GM12878 (cell line): Measurements from ENCODE around the gene HS6ST1.

Source experiments
- CBX3 ChIP-seq: fragments of 200-600 bp; sonication (generic); IDR thresholded peaks from 2 replicates; pipeline ENCODE4 v1.6.1; 2016; ENCODE audit warnings: low read depth, borderline replicate concordance
- CEBPZ ChIP-seq: fragments of 150-350 bp; IDR thresholded peaks from 2 replicates; pipeline ENCODE4 v1.6.1; 2016; ENCODE audit warnings: low read depth, low read length
- CTCF ChIP-seq, 3 experiments: IDR thresholded peaks in 2 of 3; conservative IDR thresholded peaks in 1 of 3; 2 replicates each; pipeline ENCODE4 v1.5.1; 2011; ENCODE audit warnings: low read depth in 3 of 3, low read length in 3 of 3, mild to moderate bottlenecking in 3 of 3, control low read depth in 2 of 3, moderate library complexity in 2 of 3, inconsistent platforms in 1 of 3, mixed read lengths in 1 of 3; ENCODE audit not compliant: control insufficient read depth in 2 of 3, insufficient read depth in 1 of 3; ENCODE audit errors: extremely low read depth in 1 of 3
- HDAC2 ChIP-seq: fragments of 200-600 bp; sonication (generic); IDR thresholded peaks from 2 replicates; pipeline ENCODE4 v1.6.1; 2017
- JUND ChIP-seq: IDR thresholded peaks from 2 replicates; pipeline ENCODE4 v1.6.1; 2012; ENCODE audit warnings: low read depth, mild to moderate bottlenecking, low read length, improper control_type of control experiment, moderate library complexity
- KLF5 ChIP-seq: fragments of 450-650 bp; IDR thresholded peaks from 2 replicates; pipeline ENCODE4 v1.6.1; 2014; ENCODE audit warnings: mild to moderate bottlenecking; ENCODE audit not compliant: partially characterized antibody
- NFIC ChIP-seq: IDR thresholded peaks from 2 replicates; pipeline ENCODE4 v1.6.1; 2012; ENCODE audit warnings: low read depth, mild to moderate bottlenecking, inconsistent platforms, low read length, moderate library complexity
- POLR2AphosphoS5 ChIP-seq: IDR thresholded peaks from 2 replicates; pipeline ENCODE4 v1.6.1; 2011; ENCODE audit warnings: mild to moderate bottlenecking, low read length, inconsistent platforms
- RAD21 ChIP-seq: IDR thresholded peaks from 2 replicates; pipeline ENCODE4 v1.6.1; 2011; ENCODE audit warnings: mild to moderate bottlenecking, low read depth, low read length, moderate library complexity; ENCODE audit not compliant: insufficient read depth
- SKIL ChIP-seq: fragments of 450-650 bp; IDR thresholded peaks from 2 replicates; pipeline ENCODE4 v1.6.1; 2017; ENCODE audit warnings: mild to moderate bottlenecking, low read depth, inconsistent platforms; ENCODE audit not compliant: poor library complexity, severe bottlenecking

- TF ChIP-seq CTCF (IDR thresholded peaks at IDR 0.05 in 2 of 3, conservative IDR thresholded peaks at IDR 0.05 in 1 of 3; ENCODE audit: control insufficient read depth in 2 of 3, extremely low read depth in 1 of 3, insufficient read depth in 1 of 3, low read depth in 3 of 3, low read length in 3 of 3): no peak
- no peak for TF ChIP-seq KLF5
- no peak for TF ChIP-seq JUND
- TF ChIP-seq NFIC: no peak
- TF ChIP-seq CBX3: no peak
- no peak for TF ChIP-seq CEBPZ
- no peak for TF ChIP-seq POLR2AphosphoS5
- no peak for TF ChIP-seq HDAC2
- TF ChIP-seq SKIL: no peak
- no peak for TF ChIP-seq RAD21
Observed at GRCh38 chr2:128237081-128237534, 81.6 kb downstream of the HS6ST1 start.
